GM18508 (cell line): ENCODE results near the gene ATP6V0B.

Experiments used
- ATAC-seq: cut with Tn5 transposase; IDR thresholded peaks from one replicate; pipeline ENCODE4 v1.9.1; 2021; ENCODE audit warnings: moderate number of reproducible peaks; ENCODE audit not compliant: insufficient read depth, unreplicated experiment

ATP6V0B gene

GRCh38 chr1:43982241-43982640 is 7.5 kb downstream of the ATP6V0B start:
- no peak for ATAC-seq

DNA sequence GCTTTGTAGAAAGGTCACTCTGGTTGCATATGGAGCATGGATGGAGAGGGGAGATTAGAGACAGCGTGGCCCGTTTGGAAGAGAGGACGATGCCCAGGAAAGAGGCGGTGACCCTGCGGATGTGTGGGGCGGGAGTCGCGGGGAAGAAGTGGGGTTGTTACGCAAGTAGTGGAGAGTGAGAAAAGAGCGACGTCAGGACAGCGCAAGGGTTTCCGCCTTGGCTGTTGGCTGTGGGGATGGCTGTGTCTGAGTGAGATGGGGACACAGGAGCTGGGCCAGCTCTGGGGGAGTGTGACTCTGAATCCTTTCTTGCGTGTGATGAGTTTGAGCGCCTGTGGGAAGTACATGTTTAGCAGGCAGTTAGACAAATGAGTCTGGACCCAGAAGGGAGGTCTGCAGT is 8.0 kb downstream of the ATP6V0B start:
- no peak for ATAC-seq

DNA sequence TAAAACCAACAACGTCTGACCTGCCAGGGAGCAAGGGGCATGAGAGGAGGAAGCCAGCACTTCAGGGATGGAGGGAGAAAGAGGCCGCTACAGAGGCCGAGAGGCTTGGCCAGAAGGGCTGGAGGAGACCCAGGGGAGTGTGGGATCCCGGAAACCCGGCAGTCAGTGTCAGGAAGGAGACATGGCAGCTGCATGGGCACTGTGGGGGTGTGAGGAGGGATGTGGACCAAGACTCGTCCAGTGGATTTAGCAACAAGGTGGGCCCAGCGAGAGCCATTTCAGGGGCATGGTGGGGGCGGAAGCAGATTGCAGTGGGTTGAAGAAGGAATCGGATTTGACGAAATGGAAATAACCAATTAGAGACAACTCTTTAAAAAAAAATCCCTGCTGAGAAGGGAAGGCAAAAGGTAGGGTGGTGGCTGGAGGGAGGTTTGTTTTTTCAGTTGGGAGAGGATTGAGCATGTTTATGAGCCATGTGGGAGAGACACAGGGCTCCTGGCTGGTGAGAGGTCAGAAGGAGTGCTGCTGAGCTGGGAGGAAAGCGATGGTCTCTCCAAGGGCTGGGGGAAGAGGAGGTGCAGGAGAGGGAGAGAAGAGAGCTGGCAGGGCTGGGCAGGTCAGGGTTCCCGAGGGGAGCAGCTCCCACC is 8.6 kb downstream of the ATP6V0B start:
- ATAC-seq, result no peak

GRCh38 chr1:43984855-43985254 is 10.1 kb downstream of the ATP6V0B start:
- no peak for ATAC-seq

- ATAC-seq, result no peak
Measured at GRCh38 chr1:43985984-43986595, 11.3 kb downstream of the ATP6V0B start.

GRCh38 chr1:43986712-43987111 is 12.0 kb downstream of the ATP6V0B start:
- no peak for ATAC-seq

DNA sequence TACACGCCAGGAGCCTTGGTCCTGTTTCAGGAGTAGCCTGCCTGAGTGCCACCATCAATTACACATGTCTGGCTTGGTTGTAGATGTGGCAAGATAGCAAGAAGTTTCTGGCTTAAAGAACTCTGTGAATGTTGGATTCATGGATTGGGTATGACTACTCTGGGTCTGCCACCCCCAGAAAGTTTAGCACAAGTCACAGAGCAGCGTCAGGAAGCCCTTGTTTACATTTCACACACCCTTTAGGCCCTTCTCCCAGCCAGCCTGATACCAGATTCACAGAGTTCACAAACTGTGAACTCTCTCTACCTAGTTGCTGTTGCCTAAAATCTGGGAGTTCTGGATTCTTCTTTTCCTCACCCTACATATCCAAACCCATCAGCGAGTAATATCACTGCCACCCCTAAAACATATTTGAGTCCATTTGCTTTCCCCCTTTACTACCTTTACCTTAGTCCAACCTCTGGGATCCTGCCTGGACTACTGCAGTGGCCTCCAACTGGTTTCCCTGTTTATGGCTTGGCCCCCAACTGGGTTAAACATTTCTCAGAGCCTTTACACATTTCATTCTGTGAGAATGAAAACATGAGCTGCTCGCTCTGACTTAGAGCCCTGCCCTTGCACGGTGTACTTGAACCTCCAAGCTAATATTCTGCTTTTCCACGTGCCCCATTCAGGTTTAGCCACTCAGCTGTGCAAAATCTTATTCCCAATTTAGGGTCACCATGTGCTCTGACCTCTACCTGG is 12.6 kb downstream of the ATP6V0B start:
- no peak for ATAC-seq

- ATAC-seq, result no peak
Measured at GRCh38 chr1:43990271-43991199, 15.8 kb downstream of the ATP6V0B start.

DNA sequence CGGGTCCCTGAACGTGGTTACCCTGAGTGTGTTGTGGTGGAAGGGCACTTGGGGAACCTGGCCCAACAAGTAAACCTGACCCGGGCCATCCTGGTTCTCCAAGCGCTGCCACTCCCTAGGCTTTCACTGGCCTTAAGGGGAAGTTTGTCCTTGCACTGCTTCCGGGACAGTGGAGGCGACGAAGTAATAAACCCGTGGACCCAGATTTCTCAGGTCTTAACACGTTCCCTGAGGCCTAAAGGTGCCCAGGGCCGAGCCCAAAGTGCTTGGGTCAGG is 16.4 kb downstream of the ATP6V0B start:
- ATAC-seq, result no peak

- ATAC-seq, result no peak
Measured at GRCh38 chr1:43991476-43992231, 16.9 kb downstream of the ATP6V0B start, which contains the start of gene CCDC24. CCDC24 (plus strand) TSS chr1:43991599; CDS start chr1:43991879, 280 bp downstream.

DNA sequence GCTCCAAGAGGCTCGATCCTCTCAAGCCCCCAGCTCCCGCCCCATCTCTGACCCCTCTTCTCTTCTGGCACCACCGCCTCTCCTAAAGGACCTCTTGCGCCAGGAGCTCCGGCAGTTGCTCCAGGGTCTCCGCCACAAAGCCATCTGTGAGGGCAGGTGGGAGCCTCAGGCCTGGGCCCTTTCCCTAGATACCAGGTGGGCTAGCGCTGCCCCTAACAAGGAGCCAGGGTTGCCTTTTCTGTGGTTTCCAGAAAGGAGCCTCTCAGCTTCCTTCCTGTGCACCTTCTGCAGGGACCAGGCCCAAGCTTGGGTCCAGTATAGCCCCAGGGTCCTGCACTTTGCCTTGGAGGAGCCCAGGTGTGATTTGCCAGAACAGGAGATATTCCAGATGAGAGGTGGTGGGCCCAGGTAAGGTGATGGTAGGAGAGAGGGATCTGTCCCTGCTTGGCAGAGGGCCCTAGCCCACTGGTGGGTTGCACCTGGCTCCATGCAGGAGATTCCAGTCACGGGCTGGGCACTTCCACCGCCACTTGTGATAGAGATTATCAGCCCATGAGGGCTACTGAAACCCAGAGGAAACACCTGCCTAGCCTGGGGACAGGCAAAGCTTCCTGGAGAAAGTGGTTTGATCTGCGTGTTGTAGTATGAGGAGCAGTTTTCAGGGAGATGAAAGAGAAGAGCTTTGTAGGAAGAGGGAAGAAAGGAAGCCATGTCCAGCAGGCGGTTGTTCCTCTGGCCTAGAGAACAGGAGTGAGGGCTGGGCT is 17.7 kb downstream of the ATP6V0B start:
- no peak for ATAC-seq

DNA sequence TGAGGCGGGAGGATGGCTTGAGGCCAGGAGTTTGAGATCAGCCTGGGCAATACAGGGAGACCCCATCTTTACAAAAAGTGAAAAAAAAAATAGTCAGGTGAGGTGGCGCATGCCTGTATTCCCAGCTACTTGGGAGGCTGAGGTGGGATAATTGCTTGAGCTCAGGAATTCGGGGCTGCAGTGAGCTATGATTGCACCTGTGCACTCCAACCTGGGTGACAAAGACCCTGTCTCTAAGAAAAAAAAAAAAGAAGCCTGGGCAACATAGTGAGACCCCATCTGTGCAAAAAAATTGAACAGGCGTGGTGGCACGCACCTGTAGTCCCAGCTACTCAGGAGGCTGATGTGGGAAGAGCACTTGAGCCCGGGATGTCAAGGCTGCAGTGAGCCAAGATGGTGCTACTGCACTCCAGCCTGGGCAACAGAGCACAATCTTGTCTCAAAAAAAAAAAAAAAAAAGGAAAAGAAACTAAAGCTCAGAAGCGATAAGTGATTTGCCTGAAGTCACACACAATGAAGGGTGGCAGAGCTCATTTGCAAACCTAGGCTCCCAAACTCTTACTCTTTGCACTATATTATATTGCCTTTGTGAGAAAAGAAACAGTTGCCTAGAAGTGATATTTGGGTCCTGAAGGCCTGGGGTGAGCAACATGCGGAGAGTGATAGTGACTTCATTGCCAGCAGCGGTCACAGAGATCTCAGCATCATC is 18.6 kb downstream of the ATP6V0B start:
- ATAC-seq, result no peak

DNA sequence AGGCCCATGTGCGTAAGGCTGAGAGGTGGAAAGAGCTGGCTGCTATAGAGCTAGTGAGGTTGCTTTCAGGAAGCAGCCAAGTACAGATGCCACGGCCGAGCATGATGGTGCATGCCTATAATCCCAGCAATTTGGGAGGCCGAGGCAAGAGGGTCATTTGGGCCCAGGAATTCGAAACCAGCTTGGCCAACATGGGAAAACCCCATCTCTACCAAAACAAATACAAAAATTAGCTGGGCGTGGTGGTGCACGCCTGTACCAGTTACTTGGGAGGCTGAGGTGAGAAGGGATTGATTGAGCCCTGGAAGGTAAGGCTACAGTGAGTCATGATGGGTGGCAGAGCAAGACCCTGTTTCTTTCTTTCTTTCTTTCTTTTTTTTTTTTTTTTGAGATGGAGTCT is 19.3 kb downstream of the ATP6V0B start:
- no peak for ATAC-seq

DNA sequence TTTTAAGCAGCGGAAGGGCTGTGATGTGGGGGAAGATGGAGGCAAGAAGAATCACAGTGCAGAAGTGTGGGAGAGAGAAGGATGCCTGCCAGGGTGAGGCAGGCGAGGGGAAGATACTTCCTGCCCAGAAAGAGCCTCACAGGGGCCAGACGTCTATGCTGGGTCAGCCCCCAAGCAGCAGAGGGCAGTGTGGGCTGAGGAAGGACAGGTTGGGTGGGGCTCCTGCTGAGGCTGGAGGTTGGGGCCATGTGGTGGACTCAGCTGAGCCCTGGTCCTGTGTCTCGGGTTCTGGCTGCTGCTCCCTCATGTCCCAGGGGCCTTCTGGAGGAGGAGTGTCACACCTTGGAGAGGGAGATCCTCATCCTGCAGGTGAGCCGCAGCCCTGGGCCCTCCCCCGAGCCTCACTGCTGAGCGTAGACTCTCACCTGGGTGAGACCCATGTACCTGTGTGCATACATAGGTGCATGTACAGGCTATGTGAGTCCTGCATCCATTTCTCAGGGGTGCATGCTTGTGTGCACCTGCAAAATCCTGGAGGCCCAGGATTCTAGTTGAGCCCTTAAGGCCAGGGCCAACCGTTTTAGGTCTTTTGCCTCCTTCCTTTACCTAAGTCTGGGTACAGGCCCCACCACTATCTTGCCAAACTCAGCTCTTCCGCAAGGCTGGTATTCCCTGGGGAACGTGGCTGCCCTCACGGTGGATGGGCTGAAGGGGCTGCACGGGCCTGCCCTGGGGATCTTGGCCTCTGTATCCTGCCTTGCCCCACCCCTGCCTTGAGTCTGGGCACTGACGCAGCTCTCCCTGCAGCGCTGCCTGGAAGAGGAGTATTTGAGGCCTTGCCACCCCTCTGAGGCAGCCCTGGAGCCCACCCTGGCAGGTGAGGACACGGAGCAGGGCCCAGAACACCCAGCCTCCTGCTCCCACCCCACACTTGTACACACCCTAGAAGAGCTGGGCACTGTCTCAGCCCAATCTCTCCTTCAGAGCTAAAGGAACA is 20.3 kb downstream of the ATP6V0B start:
- no peak for ATAC-seq

DNA sequence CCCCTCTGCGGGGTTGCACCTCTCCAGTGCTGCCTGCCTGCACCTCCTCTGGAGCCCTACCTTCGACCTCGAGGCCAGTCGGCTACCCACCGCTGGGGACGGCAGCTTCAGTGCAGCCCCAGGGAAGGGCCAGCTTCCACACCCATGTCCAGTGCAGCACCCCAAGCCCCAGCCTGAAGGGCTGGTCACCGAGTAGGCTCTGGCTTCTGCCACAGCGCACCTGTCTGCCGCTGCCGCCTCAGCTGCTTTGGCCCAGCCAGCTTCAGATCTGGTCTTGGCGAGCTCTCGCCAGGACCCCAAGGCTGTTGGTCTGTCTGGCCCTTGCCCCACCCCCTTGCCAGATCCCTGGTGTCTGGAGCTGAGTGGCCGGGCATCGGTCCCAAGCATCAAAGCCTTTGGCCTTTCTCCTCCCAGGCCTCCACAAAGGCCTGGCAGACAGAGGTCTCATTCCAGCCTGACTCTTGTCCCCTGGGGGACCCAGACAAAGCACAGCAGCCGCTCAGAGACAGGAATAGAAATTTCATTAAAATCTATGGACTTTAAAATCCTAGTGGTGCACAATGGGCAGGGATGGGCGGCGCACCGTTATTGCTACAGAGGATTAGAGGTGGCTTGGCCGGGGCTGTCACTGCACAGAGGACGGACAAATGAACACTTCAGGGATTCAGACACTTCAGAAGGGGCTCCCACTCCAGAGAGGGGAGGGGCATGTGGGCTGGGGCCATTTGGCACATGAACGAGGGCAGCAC is 21.4 kb downstream of the ATP6V0B start:
- no peak for ATAC-seq

DNA sequence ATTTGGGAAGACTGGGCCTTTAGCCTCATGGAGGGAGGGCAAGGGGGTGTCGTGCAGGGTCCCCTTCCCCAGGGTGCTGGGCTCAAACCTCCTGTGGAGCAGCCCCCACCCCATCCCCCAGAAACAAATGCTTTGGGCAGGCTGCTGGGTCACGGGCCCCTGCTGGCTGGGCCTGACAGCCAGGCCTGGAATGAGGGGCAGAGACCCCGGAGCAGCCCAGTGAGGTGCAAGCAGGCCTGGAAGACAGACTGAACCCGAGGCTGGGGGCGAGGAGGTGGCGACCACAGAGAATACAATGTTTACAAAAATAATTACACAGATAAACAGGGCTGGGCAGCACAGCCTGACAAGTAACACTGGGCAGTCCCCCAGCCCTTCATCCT is 22.0 kb downstream of the ATP6V0B start:
- ATAC-seq, result no peak
